Mesenchymal stem cell (in vitro differentiated cells and primary cell): ENCODE results near the gene PIF1.

Experiments
- DNase-seq: peaks from one replicate; pipeline ENCODE4 v3.0.0-alpha.2; 2013
- H2AFZ ChIP-seq: one replicate; pipeline ENCODE4 v1.6.1; 2013; ENCODE audit warnings: low read depth, mild to moderate bottlenecking, control low read depth, inconsistent platforms, low read length, moderate library complexity
- H2AK5ac ChIP-seq: 2 replicates; pipeline ENCODE4 v1.6.1; 2013; ENCODE audit warnings: low read length, moderate library complexity, mild to moderate bottlenecking, inconsistent platforms; ENCODE audit not compliant: severe bottlenecking
- H2BK120ac ChIP-seq: one replicate; pipeline ENCODE4 v1.6.1; 2013; ENCODE audit warnings: low read depth, mild to moderate bottlenecking, inconsistent platforms, low read length, moderate library complexity
- H2BK12ac ChIP-seq, 2 experiments: one replicate each; pipeline ENCODE4 v1.6.1; 2013; ENCODE audit warnings: inconsistent platforms in 2 of 2, low read length in 2 of 2, mild to moderate bottlenecking in 2 of 2, moderate library complexity in 2 of 2, control low read depth in 1 of 2
- H2BK15ac ChIP-seq: one replicate; pipeline ENCODE4 v1.6.1; 2013; ENCODE audit warnings: mild to moderate bottlenecking, low read depth, inconsistent platforms; ENCODE audit not compliant: poor library complexity, severe bottlenecking
- H2BK5ac ChIP-seq: 2 replicates; pipeline ENCODE4 v1.6.1; 2013; ENCODE audit warnings: low read depth, mild to moderate bottlenecking, low read length, control low read depth, inconsistent platforms; ENCODE audit not compliant: poor library complexity, severe bottlenecking
- H3K14ac ChIP-seq, 2 experiments: one replicate each; pipeline ENCODE4 v1.6.1; 2013; ENCODE audit warnings: inconsistent platforms in 2 of 2, low read length in 2 of 2, control low read depth in 1 of 2, mild to moderate bottlenecking in 1 of 2, moderate library complexity in 1 of 2
- H3K18ac ChIP-seq, 2 experiments: one replicate each; pipeline ENCODE4 v1.6.1; 2013; ENCODE audit warnings: inconsistent platforms in 2 of 2, low read length in 2 of 2, control low read depth in 1 of 2, low read depth in 1 of 2, mild to moderate bottlenecking in 1 of 2
- H3K23ac ChIP-seq, 2 experiments: one replicate each; pipeline ENCODE4 v1.6.1; 2013; ENCODE audit warnings: inconsistent platforms in 2 of 2, low read length in 2 of 2, mild to moderate bottlenecking in 2 of 2, moderate library complexity in 2 of 2, control low read depth in 1 of 2
- H3K27ac ChIP-seq: 2 replicates; pipeline ENCODE4 v1.5.1; 2013; ENCODE audit warnings: mild to moderate bottlenecking, moderate library complexity, low read length, control low read depth, inconsistent platforms; ENCODE audit not compliant: poor library complexity, severe bottlenecking
- H3K27me3 ChIP-seq, 2 experiments: 2 replicates each; pipeline versions ENCODE4 v1.6.1 to v1.7.0; 2013; ENCODE audit warnings: low read length in 2 of 2, mild to moderate bottlenecking in 2 of 2, moderate library complexity in 2 of 2, control low read depth in 1 of 2, inconsistent platforms in 1 of 2; ENCODE audit not compliant: control insufficient read depth in 1 of 2, insufficient read depth in 1 of 2
- H3K36me3 ChIP-seq, 2 experiments: 2 replicates each; pipeline versions ENCODE4 v1.6.1 to v1.7.0; 2013; ENCODE audit warnings: low read length in 2 of 2, control low read depth in 1 of 2, inconsistent platforms in 1 of 2, low read depth in 1 of 2, mild to moderate bottlenecking in 1 of 2; ENCODE audit not compliant: insufficient read depth in 2 of 2, control insufficient read depth in 1 of 2
- H3K4ac ChIP-seq, 2 experiments: one replicate each; pipeline ENCODE4 v1.6.1; 2013; ENCODE audit warnings: inconsistent platforms in 2 of 2, low read length in 2 of 2, mild to moderate bottlenecking in 2 of 2, moderate library complexity in 2 of 2, control low read depth in 1 of 2, low read depth in 1 of 2
- H3K4me1 ChIP-seq: 2 replicates; pipeline ENCODE4 v1.6.1; 2013; ENCODE audit warnings: low read depth, low read length, control low read depth; ENCODE audit not compliant: control insufficient read depth, insufficient read depth
- H3K4me2 ChIP-seq: 2 replicates; pipeline ENCODE4 v1.6.1; 2013; ENCODE audit warnings: low read length, mild to moderate bottlenecking, inconsistent platforms; ENCODE audit not compliant: poor library complexity, severe bottlenecking
- H3K4me3 ChIP-seq, 2 experiments: 2 replicates each; pipeline versions ENCODE4 v1.5.1 to v1.7.0; 2013; ENCODE audit warnings: low read length in 2 of 2, mild to moderate bottlenecking in 2 of 2, control low read depth in 1 of 2, low read depth in 1 of 2; ENCODE audit not compliant: insufficient read depth in 1 of 2
- H3K79me1 ChIP-seq: replicated peaks from 2 replicates; pipeline ENCODE4 v1.6.1; 2013; ENCODE audit warnings: mild to moderate bottlenecking, control low read depth, low read length, inconsistent platforms; ENCODE audit not compliant: poor library complexity, severe bottlenecking
- H3K9ac ChIP-seq: 2 replicates; pipeline ENCODE4 v1.7.0; 2013; ENCODE audit warnings: mild to moderate bottlenecking, low read length, moderate library complexity
- H3K9me3 ChIP-seq: 2 replicates; pipeline ENCODE4 v1.7.0; 2013; ENCODE audit warnings: mild to moderate bottlenecking, low read length; ENCODE audit not compliant: control insufficient read depth
- H4K8ac ChIP-seq: one replicate; pipeline ENCODE4 v1.6.1; 2013; ENCODE audit warnings: inconsistent platforms, mild to moderate bottlenecking, low read length, moderate library complexity
- H4K91ac ChIP-seq: one replicate; pipeline ENCODE4 v1.6.1; 2013; ENCODE audit warnings: mild to moderate bottlenecking, low read length, inconsistent platforms
- WGBS: methylation state at CpG from one replicate; pipeline ENCODE4 v1.1.7; 2013; ENCODE audit warnings: mixed read lengths; 5-methylcytosine and 5-hydroxymethylcytosine counted together

The PIF1 gene

DNA sequence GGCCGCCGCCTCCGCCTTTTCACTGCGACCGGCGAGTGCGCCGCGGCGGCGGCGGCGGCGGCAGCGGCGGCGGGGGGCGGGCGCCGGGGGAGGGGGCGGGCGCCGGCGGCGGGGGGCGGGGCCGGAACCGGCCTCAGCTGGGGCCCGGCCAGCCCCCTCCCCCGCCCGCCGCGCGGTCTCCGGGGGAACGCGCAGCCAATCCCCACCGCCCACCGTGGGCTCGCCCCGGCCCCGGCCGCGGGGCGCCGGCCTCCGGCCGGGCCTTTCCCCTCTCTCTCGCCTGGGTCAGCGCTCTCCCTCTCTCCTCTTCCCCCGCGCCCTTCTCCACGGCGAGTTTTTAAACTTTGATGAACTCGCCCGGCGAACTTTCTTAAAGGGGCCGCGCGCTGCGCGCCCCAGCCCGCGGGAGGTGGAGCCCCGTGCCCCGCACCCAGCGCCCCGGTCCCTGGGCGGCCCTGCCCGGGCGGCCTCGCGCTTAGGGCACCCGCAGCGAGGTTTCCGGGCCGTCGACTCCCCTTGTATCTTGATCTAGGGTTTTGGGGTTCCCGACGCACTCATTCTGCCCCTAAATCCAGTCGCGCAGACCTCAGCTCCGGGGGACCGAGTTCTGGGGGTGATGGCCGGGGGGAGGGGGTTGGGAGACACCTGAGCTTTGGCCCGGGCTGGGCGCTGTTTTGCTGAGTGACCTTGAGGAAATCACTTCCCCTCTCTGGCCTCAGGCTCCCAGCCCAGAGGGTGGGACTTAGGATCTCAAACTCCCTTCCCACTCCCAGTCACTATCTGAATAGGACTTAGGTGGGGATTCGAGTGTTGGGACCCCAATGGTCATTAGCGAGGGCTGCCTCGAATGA lies 49.7 kb downstream of the PIF1 start, which contains the start of gene RBPMS2:
TSS of gene RBPMS2 (minus strand) at position 39 of the 851 bp plus-strand sequence. CDS start 270 bp downstream, outside the sequence.
- peak within 1 kb of the TSS; percentile 51 to 81 for H3K4me3 ChIP-seq
- H3K27me3 ChIP-seq: peaks cover 0 to 55% of the 10 kb centered on the region in 2 experiments
- H3K79me1 ChIP-seq: no peaks in the 10 kb centered on the region
- H4K91ac ChIP-seq: peak within 1 kb of the TSS; percentile 90
- peak within 1 kb of the TSS; percentile 92 for H3K4me2 ChIP-seq
- peak within 1 kb of the TSS; percentile 9 to 80 for H3K14ac ChIP-seq
- H3K9me3 ChIP-seq: no peaks in the 10 kb centered on the region
- no peak within 1 kb of the TSS for H3K27ac ChIP-seq
- H2BK12ac ChIP-seq: peak within 1 kb of the TSS in 1 of 2 experiments; percentile 68
- DNase-seq: peak; percentile 37
- H2BK15ac ChIP-seq: peak within 1 kb of the TSS; percentile 93
- peak within 1 kb of the TSS; percentile 83 for H2BK120ac ChIP-seq
- H3K9ac ChIP-seq: peak within 1 kb of the TSS; percentile 26
- no peak within 1 kb of the TSS for H2BK5ac ChIP-seq
- peak within 1 kb of the TSS; percentile 87 to 97 for H3K18ac ChIP-seq
- H3K36me3 ChIP-seq: no peaks in the 10 kb centered on the region
- peak within 1 kb of the TSS; percentile 35 to 83 for H3K4ac ChIP-seq
- no peak within 1 kb of the TSS for H2AK5ac ChIP-seq
- H4K8ac ChIP-seq: peak within 1 kb of the TSS; percentile 94
- H3K23ac ChIP-seq: peak within 1 kb of the TSS in 1 of 2 experiments; percentile 86
- H3K4me1 ChIP-seq: peaks cover 21% of the 10 kb centered on the region
- H2AFZ ChIP-seq: peak within 1 kb of the TSS; percentile 75
- WGBS: 3% methylated on average over 56 of the region's 90 CpGs

DNA sequence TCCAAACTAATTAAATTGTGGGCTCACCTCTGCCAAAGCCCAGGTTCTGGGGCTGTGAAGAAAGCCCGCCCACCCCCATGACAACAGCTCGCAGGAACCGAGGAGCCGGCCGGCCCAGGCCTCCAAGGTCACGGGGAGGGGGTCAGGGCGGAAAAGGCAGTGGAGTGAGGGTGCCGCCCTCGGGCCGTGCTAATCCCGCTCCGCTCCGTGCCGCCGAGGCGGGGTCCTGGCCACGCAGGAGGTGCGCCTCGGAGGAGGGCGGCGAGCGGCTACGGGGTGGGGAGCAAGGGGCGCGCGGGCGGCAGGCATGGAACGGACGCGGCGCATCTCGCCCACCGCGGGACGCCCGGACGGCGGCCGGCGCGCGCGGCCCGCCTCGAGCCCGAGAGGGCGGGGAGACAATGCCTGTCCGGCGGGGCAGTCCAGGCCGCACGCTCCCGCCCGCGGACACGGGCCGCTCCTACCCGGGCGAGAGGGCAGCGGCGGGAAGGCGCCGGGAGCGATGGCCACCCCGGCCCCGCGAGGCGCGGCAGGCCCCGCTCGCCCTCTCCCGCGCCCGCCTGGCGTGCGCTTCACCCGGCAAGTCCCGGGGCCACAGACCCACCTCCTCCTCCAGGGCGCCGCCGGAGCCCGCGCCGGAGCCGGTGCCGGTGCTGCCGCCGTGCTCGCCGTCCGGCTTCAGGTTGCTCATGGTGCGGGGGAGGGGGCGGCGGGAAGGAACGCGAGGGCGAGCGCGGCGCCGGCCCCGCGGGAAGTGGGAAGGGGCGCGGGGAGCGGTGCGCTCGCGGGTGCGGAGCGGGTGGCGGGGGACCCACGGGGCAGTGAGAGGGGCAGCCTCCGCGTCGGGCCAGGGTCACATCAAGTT lies 50.6 kb downstream of the PIF1 start:
- peaks cover 0 to 52% of the 10 kb centered on the region in 2 experiments for H3K27me3 ChIP-seq
- H3K9ac ChIP-seq: no peak overlapping the region
- H3K9me3 ChIP-seq: no peaks in the 10 kb centered on the region
- peak overlapping the region; percentile 77 for H2BK120ac ChIP-seq
- peak overlapping the region; percentile 9 to 80 for H3K14ac ChIP-seq
- H3K4me1 ChIP-seq: peaks cover 21% of the 10 kb centered on the region
- H4K8ac ChIP-seq: peak overlapping the region; percentile 94
- WGBS: 1% methylated on average over 39 of the region's 115 CpGs
- no peak overlapping the region for H3K27ac ChIP-seq
- H3K23ac ChIP-seq: peak overlapping the region in 1 of 2 experiments; percentile 79
- H2BK15ac ChIP-seq: peak overlapping the region; percentile 67
- peak overlapping the region; percentile 82 to 97 for H3K18ac ChIP-seq
- DNase-seq: peak; percentile 34
- H3K4me3 ChIP-seq: peak overlapping the region; percentile 51 to 81
- no peak overlapping the region for H2AK5ac ChIP-seq
- H2BK5ac ChIP-seq: no peak overlapping the region
- no peaks in the 10 kb centered on the region for H3K36me3 ChIP-seq
- H3K4me2 ChIP-seq: peak overlapping the region; percentile 92
- H2BK12ac ChIP-seq: peak overlapping the region in 1 of 2 experiments; percentile 68
- H2AFZ ChIP-seq: peak overlapping the region; percentile 75
- peak overlapping the region; percentile 90 for H4K91ac ChIP-seq
- no peaks in the 10 kb centered on the region for H3K79me1 ChIP-seq
- H3K4ac ChIP-seq: peak overlapping the region in 1 of 2 experiments; percentile 56

DNA sequence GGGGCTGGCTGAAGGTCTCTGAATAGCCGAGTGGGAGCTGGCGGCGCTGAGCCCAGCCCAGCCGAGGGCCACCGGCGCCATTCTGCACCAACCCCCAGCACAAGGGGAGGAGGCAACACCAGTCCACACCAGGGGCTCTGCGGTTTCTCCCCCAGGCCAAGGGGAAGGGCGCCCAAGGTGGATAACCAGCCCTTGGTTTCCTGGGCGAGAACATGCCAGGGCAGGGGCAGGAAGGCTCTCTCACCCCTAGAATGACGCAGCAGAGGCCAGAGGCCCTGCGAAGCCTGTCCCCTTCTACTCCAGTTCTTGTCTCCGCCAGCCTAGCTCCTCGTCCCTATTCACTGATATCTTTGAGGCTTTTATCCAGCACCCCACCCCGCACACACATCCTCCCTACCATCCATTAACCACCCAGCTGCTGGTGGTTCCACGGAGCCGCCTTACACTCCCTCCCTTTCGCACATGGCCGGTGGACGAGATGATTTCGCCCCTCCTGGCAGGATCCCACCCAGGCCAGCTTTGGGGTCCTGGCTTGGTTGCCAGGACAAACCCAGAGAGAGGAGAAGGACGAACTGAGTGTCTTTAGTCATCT lies 51.3 kb downstream of the PIF1 start:
- no peak overlapping the region for H2AK5ac ChIP-seq
- no peak overlapping the region for H2BK15ac ChIP-seq
- peaks cover 0 to 46% of the 10 kb centered on the region in 2 experiments for H3K27me3 ChIP-seq
- H3K79me1 ChIP-seq: no peaks in the 10 kb centered on the region
- H3K9me3 ChIP-seq: no peaks in the 10 kb centered on the region
- peak overlapping the region; percentile 45 to 97 for H3K18ac ChIP-seq
- H2BK12ac ChIP-seq: peak overlapping the region in 1 of 2 experiments; percentile 70
- DNase-seq: peak; percentile 42
- H3K9ac ChIP-seq: no peak overlapping the region
- no peak overlapping the region for H2BK120ac ChIP-seq
- peak overlapping the region; percentile 75 for H2AFZ ChIP-seq
- H3K4me3 ChIP-seq: no peak overlapping the region
- H3K14ac ChIP-seq: peak overlapping the region in 1 of 2 experiments; percentile 26
- H3K27ac ChIP-seq: no peak overlapping the region
- H2BK5ac ChIP-seq: no peak overlapping the region
- H3K23ac ChIP-seq: peak overlapping the region in 1 of 2 experiments; percentile 68
- H4K8ac ChIP-seq: peak overlapping the region; percentile 82
- H3K4ac ChIP-seq: peak overlapping the region; percentile 35 to 71
- H3K4me1 ChIP-seq: peaks cover 21% of the 10 kb centered on the region
- peak overlapping the region; percentile 92 for H3K4me2 ChIP-seq
- peak overlapping the region; percentile 78 for H4K91ac ChIP-seq
- 13% methylated on average over 21 of the region's 21 CpGs for WGBS
- H3K36me3 ChIP-seq: no peaks in the 10 kb centered on the region
